Stimulated activated CD8-positive, alpha-beta memory T cell treated with anti-CD3 and anti-CD28 coated beads, Interleukin-12 subunit alpha, Interleukin-12 subunit beta, amount 100 ng/mL, for 24 hours (primary cell): ENCODE data around the gene SHISAL2A.

Experiments used
- DNase-seq: peaks from one replicate; pipeline ENCODE4 v3.0.0-alpha.2; 2020; ENCODE audit errors: extremely low read depth

SHISAL2A gene

GRCh38 chr1:52632732-52633290 lies at the start of gene SHISAL2A:
SHISAL2A (plus strand) TSS chr1:52633168; CDS start chr1:52633494, 326 bp downstream.
- no peak for DNase-seq

- no peak for DNase-seq
These were observed 47.5 kb upstream of the SHISAL2A start for GRCh38 chr1:52585474-52585873.

- DNase-seq: no peak
These were observed 44.9 kb upstream of the SHISAL2A start for GRCh38 chr1:52588027-52588426.

GRCh38 chr1:52588535-52588934 lies 44.4 kb upstream of the SHISAL2A start:
- DNase-seq: no peak

- DNase-seq: no peak
These were observed 42.7 kb upstream of the SHISAL2A start for GRCh38 chr1:52590266-52590665.

- no peak for DNase-seq
These were observed 40.2 kb upstream of the SHISAL2A start for GRCh38 chr1:52592637-52593323.

GRCh38 chr1:52593495-52593894 lies 39.5 kb upstream of the SHISAL2A start:
- DNase-seq: no peak

GRCh38 chr1:52595061-52595460 lies 37.9 kb upstream of the SHISAL2A start:
- DNase-seq: no peak

GRCh38 chr1:52597912-52598311 lies 35.1 kb upstream of the SHISAL2A start:
- no peak for DNase-seq

- DNase-seq: no peak
These were observed 34.2 kb upstream of the SHISAL2A start for GRCh38 chr1:52598729-52599128.

- DNase-seq: no peak
These were observed 33.7 kb upstream of the SHISAL2A start for GRCh38 chr1:52599236-52599635.

GRCh38 chr1:52600533-52601179 lies 32.3 kb upstream of the SHISAL2A start:
- DNase-seq: no peak

- DNase-seq: no peak
These were observed 31.4 kb upstream of the SHISAL2A start for GRCh38 chr1:52601519-52601918.

GRCh38 chr1:52601991-52602855 lies 30.7 kb upstream of the SHISAL2A start, which contains the start of gene GPX7:
GPX7 (plus strand) TSS chr1:52602371; CDS start chr1:52602410, 39 bp downstream.
- no peak for DNase-seq

- no peak for DNase-seq
These were observed 29.9 kb upstream of the SHISAL2A start for GRCh38 chr1:52602856-52603600.

- no peak for DNase-seq
These were observed 29.3 kb upstream of the SHISAL2A start for GRCh38 chr1:52603630-52604029.

- no peak for DNase-seq
These were observed 28.8 kb upstream of the SHISAL2A start for GRCh38 chr1:52604063-52604770.

- no peak for DNase-seq
These were observed 19.2 kb upstream of the SHISAL2A start for GRCh38 chr1:52613636-52614373.

GRCh38 chr1:52614671-52615070 lies 18.3 kb upstream of the SHISAL2A start:
- DNase-seq: no peak

GRCh38 chr1:52615489-52616042 lies 17.4 kb upstream of the SHISAL2A start:
- DNase-seq: no peak
